ENCODE measurements around the gene SPCS2. TPM values are rescaled to one million over a fixed set of nuclear protein-coding genes. Genes with fewer than 3 reads are reported as not detected.
A peak's percentile ranks its signal among the peaks of the same experiment; 100 is the strongest.

SPCS2 gene
- 100 to 1,000 TPM; 194 to 198 TPM for total RNA-seq

- Mint-ChIP-seq H3K4me3 (peak within 1 kb of the TSS; percentile 95), H3K9me3 (no peaks in the 10 kb centered on the region), H3K27me3 (no peaks in the 10 kb centered on the region), H3K4me1 (peaks cover 43% of the 10 kb centered on the region), H3K36me3 (ENCODE audit: low read depth) (peaks cover 41% of the 10 kb centered on the region), H3K27ac (peak within 1 kb of the TSS; percentile 89)
- ChIA-PET CTCF (interaction anchor here (1.0 to 1.3 kb wide), 2 partner anchors 9 to 19 kb away, joined by 3 to 4 read pairs; no protein-coding TSS in a partner anchor), POLR2A (interaction anchor here (0.7 to 2.0 kb wide), 15 partner anchors 9 to 357 kb away, joined by 3 to 16 read pairs (median 5); partner anchors contain the start of genes NEU3 and POLD3)
- peak; percentile 99 for DNase-seq
These were observed at the start of gene SPCS2, which contains the start of gene XRRA1 for GRCh38 chr11:74948898-74949752. TSS of gene SPCS2 (plus strand) at chr11:74949266. CDS start at chr11:74949286, 20 bp downstream. TSS of gene XRRA1 (minus strand) at chr11:74949091. CDS start at chr11:74940878, 8,213 bp downstream.

GRCh38 chr11:74902342-74902741 is 46.7 kb upstream of the SPCS2 start:
- Mint-ChIP-seq H3K36me3 (ENCODE audit: low read depth) (peaks cover 8% of the 10 kb centered on the region), H3K9me3 (peaks cover 16% of the 10 kb centered on the region), H3K4me3 (no peak overlapping the region), H3K27ac (no peak overlapping the region), H3K27me3 (no peaks in the 10 kb centered on the region), H3K4me1 (no peaks in the 10 kb centered on the region)
- ChIA-PET CTCF (no interaction called here), POLR2A (no interaction called here)
- DNase-seq = no peak

GRCh38 chr11:74905326-74905725 is 43.7 kb upstream of the SPCS2 start:
- no peak overlapping the region for H3K27ac Mint-ChIP-seq
- H3K36me3 Mint-ChIP-seq (ENCODE audit: low read depth) = peaks cover 14% of the 10 kb centered on the region
- peaks cover 9% of the 10 kb centered on the region for H3K9me3 Mint-ChIP-seq
- ChIA-PET CTCF (no interaction called here), POLR2A (no interaction called here)
- no peaks in the 10 kb centered on the region for H3K4me1 Mint-ChIP-seq
- H3K27me3 Mint-ChIP-seq = no peaks in the 10 kb centered on the region
- DNase-seq = no peak
- no peak overlapping the region for H3K4me3 Mint-ChIP-seq

GRCh38 chr11:74909385-74909784 is 39.7 kb upstream of the SPCS2 start:
- ChIA-PET CTCF (interaction anchor here (1.3 kb wide), 1 partner anchor 230 kb away, joined by 4 read pairs; no protein-coding TSS in a partner anchor), POLR2A (interaction anchor here (1.3 kb wide), 1 partner anchor 14 kb away, joined by 3 read pairs; no protein-coding TSS in a partner anchor)
- Mint-ChIP-seq H3K4me1 (no peaks in the 10 kb centered on the region), H3K36me3 (ENCODE audit: low read depth) (peaks cover 13% of the 10 kb centered on the region), H3K27ac (no peak overlapping the region), H3K4me3 (no peak overlapping the region), H3K9me3 (no peaks in the 10 kb centered on the region), H3K27me3 (no peaks in the 10 kb centered on the region)
- DNase-seq = no peak

GRCh38 chr11:74909812-74910211 is 39.3 kb upstream of the SPCS2 start:
- Mint-ChIP-seq H3K9me3 (no peaks in the 10 kb centered on the region), H3K4me1 (no peaks in the 10 kb centered on the region), H3K27me3 (no peaks in the 10 kb centered on the region), H3K27ac (no peak overlapping the region), H3K4me3 (no peak overlapping the region), H3K36me3 (ENCODE audit: low read depth) (peaks cover 15% of the 10 kb centered on the region)
- ChIA-PET POLR2A (interaction anchor here (1.3 kb wide), 1 partner anchor 13 kb away, joined by 3 read pairs; no protein-coding TSS in a partner anchor), CTCF (interaction anchor here (1.3 kb wide), 1 partner anchor 230 kb away, joined by 4 read pairs; no protein-coding TSS in a partner anchor)
- DNase-seq = no peak

- Mint-ChIP-seq H3K4me1 (peaks cover 36% of the 10 kb centered on the region), H3K9me3 (no peaks in the 10 kb centered on the region), H3K4me3 (no peak overlapping the region), H3K27ac (no peak overlapping the region), H3K27me3 (no peaks in the 10 kb centered on the region), H3K36me3 (ENCODE audit: low read depth) (peaks cover 24% of the 10 kb centered on the region)
- no peak for DNase-seq
- ChIA-PET POLR2A (interaction anchor here (0.8 kb wide), 1 partner anchor 13 kb away, joined by 3 read pairs; no protein-coding TSS in a partner anchor), CTCF (interaction anchor here (1.0 to 1.2 kb wide), 3 partner anchors 26 to 325 kb away, joined by 3 to 4 read pairs (median 3); no protein-coding TSS in a partner anchor)
These were observed 25.9 kb upstream of the SPCS2 start for GRCh38 chr11:74923125-74923524.

- no peaks in the 10 kb centered on the region for H3K27me3 Mint-ChIP-seq
- peaks cover 7% of the 10 kb centered on the region for H3K36me3 Mint-ChIP-seq (ENCODE audit: low read depth)
- peak overlapping the region; percentile 52 for H3K27ac Mint-ChIP-seq
- DNase-seq = no peak
- ChIA-PET POLR2A (interaction anchor here (1.4 to 2.6 kb wide), 2 partner anchors 24 to 64 kb away, joined by 3 to 16 read pairs; partner anchors contain the start of genes NEU3, SPCS2 and XRRA1), CTCF (interaction anchor here (0.9 to 2.7 kb wide), 6 partner anchors 14 to 323 kb away, joined by 3 to 14 read pairs (median 6); partner anchors contain the start of gene TPBGL)
- H3K9me3 Mint-ChIP-seq = no peaks in the 10 kb centered on the region
- no peak overlapping the region for H3K4me3 Mint-ChIP-seq
- H3K4me1 Mint-ChIP-seq = peaks cover 37% of the 10 kb centered on the region
These were observed 23.8 kb upstream of the SPCS2 start for GRCh38 chr11:74925281-74925680.

GRCh38 chr11:74926304-74927030 is 22.6 kb upstream of the SPCS2 start:
- Mint-ChIP-seq H3K4me3 (no peak overlapping the region), H3K27ac (peak overlapping the region; percentile 52), H3K36me3 (ENCODE audit: low read depth) (peaks cover 6% of the 10 kb centered on the region), H3K9me3 (no peaks in the 10 kb centered on the region), H3K27me3 (no peaks in the 10 kb centered on the region), H3K4me1 (peaks cover 39% of the 10 kb centered on the region)
- ChIA-PET CTCF (interaction anchor here (0.6 to 2.7 kb wide), 11 partner anchors 13 to 322 kb away, joined by 3 to 14 read pairs (median 4); partner anchors contain the start of gene TPBGL), POLR2A (interaction anchor here (1.2 to 2.6 kb wide), 4 partner anchors 10 to 62 kb away, joined by 4 to 16 read pairs (median 5); partner anchors contain the start of genes NEU3, SPCS2 and XRRA1)
- peak; percentile 74 for DNase-seq

GRCh38 chr11:74927496-74927895 is 21.6 kb upstream of the SPCS2 start:
- CTCF ChIA-PET = interaction anchor here (1.3 to 2.7 kb wide), 6 partner anchors 14 to 321 kb away, joined by 3 to 14 read pairs (median 8); partner anchors contain the start of gene TPBGL

GRCh38 chr11:74929431-74930363 is 19.4 kb upstream of the SPCS2 start:
- Mint-ChIP-seq H3K27ac (no peak overlapping the region), H3K27me3 (no peaks in the 10 kb centered on the region), H3K36me3 (ENCODE audit: low read depth) (peaks cover 9% of the 10 kb centered on the region), H3K4me3 (no peak overlapping the region), H3K4me1 (peaks cover 53% of the 10 kb centered on the region), H3K9me3 (no peaks in the 10 kb centered on the region)
- CTCF ChIA-PET = interaction anchor here (0.6 to 5.5 kb wide), 24 partner anchors 8 to 526 kb away, joined by 3 to 58 read pairs (median 4); partner anchors contain the start of genes SPCS2 and XRRA1
- POLR2A ChIA-PET = interaction anchor here (1.0 to 1.4 kb wide), 3 partner anchors 19 to 319 kb away, joined by 3 to 6 read pairs (median 4); partner anchors contain the start of genes SPCS2 and XRRA1
- DNase-seq = peak; percentile 76

More at GRCh38 chr11:74927496-74927895, 21.6 kb upstream of the SPCS2 start:
- Mint-ChIP-seq H3K9me3 (no peaks in the 10 kb centered on the region), H3K27ac (no peak overlapping the region), H3K4me1 (peaks cover 45% of the 10 kb centered on the region), H3K36me3 (ENCODE audit: low read depth) (no peaks in the 10 kb centered on the region), H3K4me3 (no peak overlapping the region), H3K27me3 (no peaks in the 10 kb centered on the region)
- POLR2A ChIA-PET = interaction anchor here (1.2 kb wide), 1 partner anchor 20 kb away, joined by 4 read pairs; no protein-coding TSS in a partner anchor
- DNase-seq = no peak

- H3K27me3 Mint-ChIP-seq = no peaks in the 10 kb centered on the region
- ChIA-PET CTCF (interaction anchor here (0.9 to 5.5 kb wide), 9 partner anchors 16 to 317 kb away, joined by 3 to 58 read pairs (median 7); no protein-coding TSS in a partner anchor), POLR2A (interaction anchor here (1.1 to 2.7 kb wide), 2 partner anchors 11 to 17 kb away, joined by 3 to 11 read pairs; partner anchors contain the start of genes SPCS2 and XRRA1)
- no peak overlapping the region for H3K4me3 Mint-ChIP-seq
- peaks cover 27% of the 10 kb centered on the region for H3K36me3 Mint-ChIP-seq (ENCODE audit: low read depth)
- H3K4me1 Mint-ChIP-seq = peaks cover 32% of the 10 kb centered on the region
- no peaks in the 10 kb centered on the region for H3K9me3 Mint-ChIP-seq
- peak overlapping the region; percentile 74 for H3K27ac Mint-ChIP-seq
- DNase-seq = peak; percentile 34
These were observed 16.9 kb upstream of the SPCS2 start for GRCh38 chr11:74932169-74932568.
